PFSK-1 (cell line): ENCODE data around the gene RASIP1.

Experiments
- POLR2AphosphoS5 ChIP-seq: IDR thresholded peaks from 2 replicates; pipeline ENCODE4 v1.6.1; 2012; ENCODE audit warnings: low read depth, mild to moderate bottlenecking, control low read depth, low read length, moderate library complexity
- TAF1 ChIP-seq: IDR thresholded peaks from 2 replicates; pipeline ENCODE4 v1.6.1; 2012; ENCODE audit warnings: low read length, control low read depth, borderline replicate concordance; ENCODE audit not compliant: insufficient read depth
- TF ChIP-seq, protein P1 (sequence below), 2 experiments: IDR thresholded peaks; 2 replicates each; pipeline versions ENCODE4 v1.6.1 to v1.8.0; 2011 to 2012; ENCODE audit warnings: low read depth in 2 of 2, low read length in 2 of 2, control low read depth in 1 of 2, inconsistent platforms in 1 of 2, mild to moderate bottlenecking in 1 of 2, moderate library complexity in 1 of 2; ENCODE audit not compliant: insufficient read depth in 1 of 2

DNA sequence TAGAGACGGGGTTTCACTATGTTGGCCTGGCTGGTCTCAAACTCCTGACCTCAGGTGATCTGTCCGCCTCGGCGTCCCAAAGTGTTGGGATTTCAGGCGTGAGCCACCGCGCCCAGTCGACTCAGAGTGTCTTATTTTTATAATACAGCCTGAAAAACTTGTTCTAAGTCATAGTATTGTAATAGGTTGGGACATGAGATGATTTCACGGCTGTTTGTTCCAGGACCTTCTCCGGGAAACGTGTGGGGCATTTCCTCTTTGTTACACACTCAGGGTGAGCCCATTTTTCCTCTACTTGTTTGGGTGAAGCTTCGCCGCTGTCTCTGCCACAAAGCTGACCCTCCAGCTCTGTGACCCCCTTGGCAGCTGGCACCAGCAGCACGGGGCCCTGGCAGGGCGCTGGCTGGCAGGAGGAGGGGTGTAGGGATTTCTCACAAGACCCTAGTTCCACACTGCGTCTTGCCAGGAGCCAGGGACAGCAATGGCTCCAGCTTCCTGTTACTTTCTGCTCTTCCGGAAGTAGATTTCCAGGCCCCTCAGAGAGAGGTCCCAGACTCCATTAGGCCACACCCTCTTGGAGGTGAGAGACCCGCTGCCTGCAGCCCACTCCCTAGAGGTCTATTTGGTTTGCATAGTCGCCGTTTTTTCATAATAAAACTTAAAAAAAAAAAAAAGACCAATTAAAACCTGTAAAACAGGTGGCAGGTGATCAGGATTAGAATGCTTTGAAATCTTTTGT, 30.5 kb upstream of the RASIP1 start:
- TF ChIP-seq TAF1 (no peak), POLR2AphosphoS5 (no peak)
- TF ChIP-seq, protein P1, sequence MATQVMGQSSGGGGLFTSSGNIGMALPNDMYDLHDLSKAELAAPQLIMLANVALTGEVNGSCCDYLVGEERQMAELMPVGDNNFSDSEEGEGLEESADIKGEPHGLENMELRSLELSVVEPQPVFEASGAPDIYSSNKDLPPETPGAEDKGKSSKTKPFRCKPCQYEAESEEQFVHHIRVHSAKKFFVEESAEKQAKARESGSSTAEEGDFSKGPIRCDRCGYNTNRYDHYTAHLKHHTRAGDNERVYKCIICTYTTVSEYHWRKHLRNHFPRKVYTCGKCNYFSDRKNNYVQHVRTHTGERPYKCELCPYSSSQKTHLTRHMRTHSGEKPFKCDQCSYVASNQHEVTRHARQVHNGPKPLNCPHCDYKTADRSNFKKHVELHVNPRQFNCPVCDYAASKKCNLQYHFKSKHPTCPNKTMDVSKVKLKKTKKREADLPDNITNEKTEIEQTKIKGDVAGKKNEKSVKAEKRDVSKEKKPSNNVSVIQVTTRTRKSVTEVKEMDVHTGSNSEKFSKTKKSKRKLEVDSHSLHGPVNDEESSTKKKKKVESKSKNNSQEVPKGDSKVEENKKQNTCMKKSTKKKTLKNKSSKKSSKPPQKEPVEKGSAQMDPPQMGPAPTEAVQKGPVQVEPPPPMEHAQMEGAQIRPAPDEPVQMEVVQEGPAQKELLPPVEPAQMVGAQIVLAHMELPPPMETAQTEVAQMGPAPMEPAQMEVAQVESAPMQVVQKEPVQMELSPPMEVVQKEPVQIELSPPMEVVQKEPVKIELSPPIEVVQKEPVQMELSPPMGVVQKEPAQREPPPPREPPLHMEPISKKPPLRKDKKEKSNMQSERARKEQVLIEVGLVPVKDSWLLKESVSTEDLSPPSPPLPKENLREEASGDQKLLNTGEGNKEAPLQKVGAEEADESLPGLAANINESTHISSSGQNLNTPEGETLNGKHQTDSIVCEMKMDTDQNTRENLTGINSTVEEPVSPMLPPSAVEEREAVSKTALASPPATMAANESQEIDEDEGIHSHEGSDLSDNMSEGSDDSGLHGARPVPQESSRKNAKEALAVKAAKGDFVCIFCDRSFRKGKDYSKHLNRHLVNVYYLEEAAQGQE (IDR thresholded peaks at IDR 0.05; ENCODE audit: insufficient read depth in 1 of 2, low read depth in 2 of 2, low read length in 2 of 2) = no peak
